ENCODE results near the gene EIPR1. TPM values are rescaled to one million over a fixed set of nuclear protein-coding genes. Genes with fewer than 3 reads are reported as not detected.
A peak's percentile ranks its signal among the peaks of the same experiment; 100 is the strongest.

EIPR1 gene
- total and polyA plus RNA-seq, 2 of the 13 experiments (the other 11 are each of a cell fraction or from before 2014, with no cell fraction given) = 70.0 to 96.3 TPM

DNA sequence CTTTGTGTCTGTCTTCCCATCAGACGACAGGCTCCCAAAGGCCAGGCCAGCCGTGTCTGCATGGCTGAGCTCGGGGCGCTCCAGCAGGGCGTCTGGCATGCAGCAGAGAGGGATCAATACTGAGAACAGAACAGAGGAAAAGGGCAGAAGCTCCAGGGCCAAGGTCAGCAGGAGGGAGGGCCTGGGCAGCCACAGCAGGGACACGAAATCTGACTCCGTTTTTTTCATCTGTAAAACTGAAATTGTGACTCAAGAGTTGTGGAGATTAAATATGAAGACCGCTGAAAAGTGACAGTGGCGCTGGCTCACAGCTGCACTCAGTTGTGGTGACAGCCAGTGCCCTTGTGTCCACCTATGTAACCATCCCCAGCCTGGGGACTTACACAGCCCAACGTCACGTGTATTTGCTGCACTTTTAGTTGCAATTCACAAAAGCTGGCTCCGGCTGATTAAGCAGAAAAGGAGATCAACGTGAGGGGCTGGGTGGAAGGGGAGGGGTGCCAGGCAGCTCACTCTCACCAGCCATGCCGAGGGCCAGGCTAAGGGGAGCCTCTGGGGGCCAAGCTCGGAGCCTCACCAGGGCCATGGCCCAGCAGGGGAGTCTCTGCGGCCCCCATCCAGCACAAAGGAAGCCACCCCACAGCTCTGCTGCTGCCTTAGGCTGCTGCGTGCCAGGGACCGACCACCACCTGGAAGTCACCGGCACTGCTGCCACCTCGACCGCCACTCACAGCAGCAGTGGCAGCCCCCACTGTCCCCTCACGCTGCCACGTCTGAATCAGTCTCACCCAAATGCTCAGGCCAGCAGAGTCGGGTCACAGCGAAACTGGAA is 74.7 kb downstream of the EIPR1 start (continued):
- TF ChIP-seq YEATS2 (CRISPR knock-in tag; IDR thresholded peaks at IDR 0.05; ENCODE audit: borderline replicate concordance) (no peak), ZFP82 (CRISPR knock-in tag; IDR thresholded peaks at IDR 0.05; ENCODE audit: borderline replicate concordance) (no peak), ZNF790 (CRISPR knock-in tag; IDR thresholded peaks at IDR 0.05; ENCODE audit: borderline replicate concordance) (no peak), ZSCAN20 (CRISPR knock-in tag; IDR thresholded peaks at IDR 0.05; ENCODE audit: borderline replicate concordance) (no peak), NAIF1 (CRISPR knock-in tag; IDR thresholded peaks at IDR 0.05; ENCODE audit: borderline replicate concordance) (no peak), ZNF382 (CRISPR knock-in tag; IDR thresholded peaks at IDR 0.05; ENCODE audit: borderline replicate concordance) (no peak), PHF20 (CRISPR knock-in tag; IDR thresholded peaks at IDR 0.05) (peak; percentile 55; the same call in 1 of the 2 replicates), ZNF331 (CRISPR knock-in tag; IDR thresholded peaks at IDR 0.05) (peak; percentile 63; the same call in 1 of the 2 replicates), SP2 (CRISPR knock-in tag; IDR thresholded peaks at IDR 0.05) (0 out of 2 replicates have a peak, but pooled peaks have one; percentile 25), SNAPC2 (CRISPR knock-in tag; IDR thresholded peaks at IDR 0.05) (no peak), ZNF12 (CRISPR knock-in tag; IDR thresholded peaks at IDR 0.05) (no peak), MTA1 (CRISPR knock-in tag; IDR thresholded peaks at IDR 0.05; ENCODE audit: borderline replicate concordance) (peak; percentile 73; the same call in 1 of the 2 replicates), NRL (CRISPR knock-in tag; IDR thresholded peaks at IDR 0.05; ENCODE audit: borderline replicate concordance) (0 out of 2 replicates have a peak, but pooled peaks have one; percentile 24), AKAP8 (CRISPR knock-in tag; IDR thresholded peaks at IDR 0.05) (no peak), KAT2B (IDR thresholded peaks at IDR 0.05; ENCODE audit: borderline replicate concordance, low read depth, low read length) (peak; percentile 50; the same call in 1 of the 2 replicates), ZFP36L2 (CRISPR knock-in tag; IDR thresholded peaks at IDR 0.05) (no peak), ESRRA (CRISPR knock-in tag; IDR thresholded peaks at IDR 0.05; ENCODE audit: low read depth) (peak; percentile 79), KLF12 (CRISPR knock-in tag; IDR thresholded peaks at IDR 0.05; ENCODE audit: borderline replicate concordance) (no peak)
- TF ChIP-seq, protein P1, sequence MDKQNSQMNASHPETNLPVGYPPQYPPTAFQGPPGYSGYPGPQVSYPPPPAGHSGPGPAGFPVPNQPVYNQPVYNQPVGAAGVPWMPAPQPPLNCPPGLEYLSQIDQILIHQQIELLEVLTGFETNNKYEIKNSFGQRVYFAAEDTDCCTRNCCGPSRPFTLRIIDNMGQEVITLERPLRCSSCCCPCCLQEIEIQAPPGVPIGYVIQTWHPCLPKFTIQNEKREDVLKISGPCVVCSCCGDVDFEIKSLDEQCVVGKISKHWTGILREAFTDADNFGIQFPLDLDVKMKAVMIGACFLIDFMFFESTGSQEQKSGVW (CRISPR knock-in tag; IDR thresholded peaks at IDR 0.05; ENCODE audit: borderline replicate concordance) = no peak
- TF ChIP-seq, protein P2, sequence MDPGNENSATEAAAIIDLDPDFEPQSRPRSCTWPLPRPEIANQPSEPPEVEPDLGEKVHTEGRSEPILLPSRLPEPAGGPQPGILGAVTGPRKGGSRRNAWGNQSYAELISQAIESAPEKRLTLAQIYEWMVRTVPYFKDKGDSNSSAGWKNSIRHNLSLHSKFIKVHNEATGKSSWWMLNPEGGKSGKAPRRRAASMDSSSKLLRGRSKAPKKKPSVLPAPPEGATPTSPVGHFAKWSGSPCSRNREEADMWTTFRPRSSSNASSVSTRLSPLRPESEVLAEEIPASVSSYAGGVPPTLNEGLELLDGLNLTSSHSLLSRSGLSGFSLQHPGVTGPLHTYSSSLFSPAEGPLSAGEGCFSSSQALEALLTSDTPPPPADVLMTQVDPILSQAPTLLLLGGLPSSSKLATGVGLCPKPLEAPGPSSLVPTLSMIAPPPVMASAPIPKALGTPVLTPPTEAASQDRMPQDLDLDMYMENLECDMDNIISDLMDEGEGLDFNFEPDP (CRISPR knock-in tag; conservative IDR thresholded peaks at IDR 0.05) = no peak
- TF ChIP-seq, protein P3, sequence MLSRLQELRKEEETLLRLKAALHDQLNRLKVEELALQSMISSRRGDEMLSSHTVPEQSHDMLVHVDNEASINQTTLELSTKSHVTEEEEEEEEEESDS (CRISPR knock-in tag; IDR thresholded peaks at IDR 0.05; ENCODE audit: borderline replicate concordance) = no peak
- TF ChIP-seq, protein P4, sequence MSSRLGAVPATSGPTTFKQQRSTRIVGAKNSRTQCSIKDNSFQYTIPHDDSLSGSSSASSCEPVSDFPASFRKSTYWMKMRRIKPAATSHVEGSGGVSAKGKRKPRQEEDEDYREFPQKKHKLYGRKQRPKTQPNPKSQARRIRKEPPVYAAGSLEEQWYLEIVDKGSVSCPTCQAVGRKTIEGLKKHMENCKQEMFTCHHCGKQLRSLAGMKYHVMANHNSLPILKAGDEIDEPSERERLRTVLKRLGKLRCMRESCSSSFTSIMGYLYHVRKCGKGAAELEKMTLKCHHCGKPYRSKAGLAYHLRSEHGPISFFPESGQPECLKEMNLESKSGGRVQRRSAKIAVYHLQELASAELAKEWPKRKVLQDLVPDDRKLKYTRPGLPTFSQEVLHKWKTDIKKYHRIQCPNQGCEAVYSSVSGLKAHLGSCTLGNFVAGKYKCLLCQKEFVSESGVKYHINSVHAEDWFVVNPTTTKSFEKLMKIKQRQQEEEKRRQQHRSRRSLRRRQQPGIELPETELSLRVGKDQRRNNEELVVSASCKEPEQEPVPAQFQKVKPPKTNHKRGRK (CRISPR knock-in tag; IDR thresholded peaks at IDR 0.05) = no peak
- TF ChIP-seq, protein P5, sequence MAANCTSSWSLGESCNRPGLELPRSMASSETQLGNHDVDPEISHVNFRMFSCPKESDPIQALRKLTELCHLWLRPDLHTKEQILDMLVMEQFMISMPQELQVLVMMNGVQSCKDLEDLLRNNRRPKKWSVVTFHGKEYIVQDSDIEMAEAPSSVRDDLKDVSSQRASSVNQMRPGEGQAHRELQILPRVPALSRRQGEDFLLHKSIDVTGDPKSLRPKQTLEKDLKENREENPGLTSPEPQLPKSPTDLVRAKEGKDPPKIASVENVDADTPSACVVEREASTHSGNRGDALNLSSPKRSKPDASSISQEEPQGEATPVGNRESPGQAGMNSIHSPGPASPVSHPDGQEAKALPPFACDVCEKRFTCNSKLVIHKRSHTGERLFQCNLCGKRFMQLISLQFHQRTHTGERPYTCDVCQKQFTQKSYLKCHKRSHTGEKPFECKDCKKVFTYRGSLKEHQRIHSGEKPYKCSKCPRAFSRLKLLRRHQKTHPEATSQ (CRISPR knock-in tag; IDR thresholded peaks at IDR 0.05; ENCODE audit: borderline replicate concordance) = no peak

All from HepG2 (cell line).